ENCODE results near the gene FAM186B.

The FAM186B gene

GRCh38 chr12:49538510-49539403, 66.7 kb downstream of the FAM186B start, which contains the start of gene KCNH3:
Gene KCNH3, plus strand, starts transcription at chr12:49539030. Its CDS starts 387 bp downstream, at chr12:49539417.
- in situ Hi-C loops (cut with MboI; ENCODE audit: low pct_unique_long_range_greater_than_20kb, low sequenced_read_pairs, unreplicated experiment): no loop called here
- DNase-seq (ENCODE audit: low spot score): peak; percentile 98
- no peak for TF ChIP-seq CTCF (IDR thresholded peaks at IDR 0.05; ENCODE audit: extremely low read depth, insufficient read depth, missing control alignments)

- peak; percentile 57 for DNase-seq (ENCODE audit: low spot score)
- TF ChIP-seq CTCF (IDR thresholded peaks at IDR 0.05; ENCODE audit: extremely low read depth, insufficient read depth, missing control alignments): no peak
- in situ Hi-C loops (cut with MboI; ENCODE audit: low pct_unique_long_range_greater_than_20kb, low sequenced_read_pairs, unreplicated experiment): no loop called here
Observed at GRCh38 chr12:49537752-49538509, 67.5 kb downstream of the FAM186B start.

Measured in GM13977 (cell line).